ENCODE data around the gene YAP1.

DNA sequence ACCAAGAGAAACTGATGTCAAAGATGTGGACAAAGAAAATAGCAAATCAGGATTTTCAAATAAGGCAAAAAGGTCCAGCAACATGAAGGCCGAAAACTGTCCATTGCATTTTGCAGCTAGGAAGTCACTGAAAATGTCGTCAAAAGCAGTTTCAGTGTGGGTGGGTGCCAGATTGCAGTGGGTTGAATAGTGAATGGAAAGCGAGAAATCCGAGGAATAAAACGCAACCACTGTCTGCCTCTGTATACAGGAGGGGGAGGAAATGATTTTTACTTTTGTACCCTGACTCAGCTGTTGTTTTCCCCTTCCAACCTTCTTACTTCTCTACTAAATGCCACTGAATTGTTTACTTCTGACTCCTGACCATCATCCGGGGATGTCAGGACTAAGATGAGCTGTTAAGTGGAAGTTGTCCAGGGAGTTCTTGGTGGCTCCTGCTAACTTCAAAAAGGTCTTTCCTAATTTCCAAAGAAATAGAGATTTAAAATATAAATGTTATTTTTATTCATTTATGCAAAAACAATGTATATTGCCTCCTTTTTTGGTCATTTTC, 142.2 kb downstream of the YAP1 start:
- TF ChIP-seq SIN3A (IDR thresholded peaks at IDR 0.05; ENCODE audit: borderline replicate concordance, insufficient read depth, low read length), result no peak
- TF ChIP-seq TAF1 (IDR thresholded peaks at IDR 0.05; ENCODE audit: borderline replicate concordance, insufficient read depth, low read length), result no peak
- TF ChIP-seq, protein P1, sequence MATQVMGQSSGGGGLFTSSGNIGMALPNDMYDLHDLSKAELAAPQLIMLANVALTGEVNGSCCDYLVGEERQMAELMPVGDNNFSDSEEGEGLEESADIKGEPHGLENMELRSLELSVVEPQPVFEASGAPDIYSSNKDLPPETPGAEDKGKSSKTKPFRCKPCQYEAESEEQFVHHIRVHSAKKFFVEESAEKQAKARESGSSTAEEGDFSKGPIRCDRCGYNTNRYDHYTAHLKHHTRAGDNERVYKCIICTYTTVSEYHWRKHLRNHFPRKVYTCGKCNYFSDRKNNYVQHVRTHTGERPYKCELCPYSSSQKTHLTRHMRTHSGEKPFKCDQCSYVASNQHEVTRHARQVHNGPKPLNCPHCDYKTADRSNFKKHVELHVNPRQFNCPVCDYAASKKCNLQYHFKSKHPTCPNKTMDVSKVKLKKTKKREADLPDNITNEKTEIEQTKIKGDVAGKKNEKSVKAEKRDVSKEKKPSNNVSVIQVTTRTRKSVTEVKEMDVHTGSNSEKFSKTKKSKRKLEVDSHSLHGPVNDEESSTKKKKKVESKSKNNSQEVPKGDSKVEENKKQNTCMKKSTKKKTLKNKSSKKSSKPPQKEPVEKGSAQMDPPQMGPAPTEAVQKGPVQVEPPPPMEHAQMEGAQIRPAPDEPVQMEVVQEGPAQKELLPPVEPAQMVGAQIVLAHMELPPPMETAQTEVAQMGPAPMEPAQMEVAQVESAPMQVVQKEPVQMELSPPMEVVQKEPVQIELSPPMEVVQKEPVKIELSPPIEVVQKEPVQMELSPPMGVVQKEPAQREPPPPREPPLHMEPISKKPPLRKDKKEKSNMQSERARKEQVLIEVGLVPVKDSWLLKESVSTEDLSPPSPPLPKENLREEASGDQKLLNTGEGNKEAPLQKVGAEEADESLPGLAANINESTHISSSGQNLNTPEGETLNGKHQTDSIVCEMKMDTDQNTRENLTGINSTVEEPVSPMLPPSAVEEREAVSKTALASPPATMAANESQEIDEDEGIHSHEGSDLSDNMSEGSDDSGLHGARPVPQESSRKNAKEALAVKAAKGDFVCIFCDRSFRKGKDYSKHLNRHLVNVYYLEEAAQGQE (IDR thresholded peaks at IDR 0.05; ENCODE audit: insufficient read depth in 1 of 2, low read depth in 2 of 2, low read length in 2 of 2), result no peak
- TF ChIP-seq POLR2AphosphoS5 (IDR thresholded peaks at IDR 0.05; ENCODE audit: low read depth, low read length), result no peak
